Measurements from ENCODE around the gene OVOL2.

OVOL2 gene

GRCh38 chr20:17976305-17976704 lies 81.4 kb downstream of the OVOL2 start:
- DNase-seq (ENCODE audit: low spot score): no peak

All from iPS-NIHi11 (cell line).